ENCODE data around the gene AUH. TPM values are rescaled to one million over a fixed set of nuclear protein-coding genes. Genes with fewer than 3 reads are reported as not detected.

Gene AUH
- total RNA-seq, 1 donor from 2014 or later = 30.6 TPM

GRCh38 chr9:91301161-91301560, 60.6 kb downstream of the AUH start:
- intact Hi-C loops (cut with micrococcal nuclease) = no loop called here

DNA sequence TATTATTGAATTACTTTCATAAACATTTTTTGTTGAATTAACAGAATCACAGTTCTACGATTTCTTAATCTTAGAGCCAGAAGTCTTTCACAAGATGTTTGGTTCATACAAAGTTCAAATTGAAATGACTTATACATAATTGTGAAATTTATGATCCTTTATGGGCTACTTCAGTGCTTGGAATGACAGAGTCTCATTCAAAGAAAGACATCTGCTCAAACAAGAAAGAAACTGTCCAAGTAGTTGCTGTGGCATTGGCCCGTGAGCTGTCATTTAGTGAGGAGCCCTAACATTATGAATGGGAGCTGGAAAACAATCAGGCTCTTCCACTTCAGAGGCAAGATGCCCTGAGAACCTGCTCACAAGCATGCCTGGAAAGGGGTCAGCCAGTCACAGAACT, 63.4 kb downstream of the AUH start:
- intact Hi-C loops (cut with micrococcal nuclease) = no loop called here

- intact Hi-C loops (cut with micrococcal nuclease) = no loop called here
These were observed 64.4 kb downstream of the AUH start for GRCh38 chr9:91297306-91297705.

GRCh38 chr9:91296354-91296753, 65.4 kb downstream of the AUH start:
- intact Hi-C loops (cut with micrococcal nuclease) = no loop called here

- intact Hi-C loops (cut with micrococcal nuclease) = no loop called here
These were observed 66.4 kb downstream of the AUH start for GRCh38 chr9:91295357-91295756.

DNA sequence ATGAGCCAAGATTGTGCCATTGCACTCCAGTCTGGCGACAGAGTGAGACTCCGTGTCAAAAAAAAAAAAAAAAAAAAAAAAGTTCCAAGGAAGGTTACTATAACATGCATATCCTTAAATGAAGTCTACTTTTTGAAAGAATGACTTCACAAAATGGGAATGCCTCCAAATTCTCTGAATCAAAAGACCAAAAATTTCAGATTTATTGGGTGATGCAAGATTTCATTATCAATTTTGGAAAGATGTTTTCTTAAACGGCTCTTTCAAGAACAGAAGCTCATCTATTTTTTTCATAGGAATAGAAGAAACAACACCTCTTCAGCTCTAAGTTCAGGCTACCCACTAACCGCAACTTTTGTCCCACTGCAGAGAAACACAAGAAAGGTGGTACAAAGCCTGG, 69.9 kb downstream of the AUH start:
- intact Hi-C loops (cut with micrococcal nuclease) = no loop called here

- intact Hi-C loops (cut with micrococcal nuclease) = no loop called here
These were observed 72.5 kb downstream of the AUH start for GRCh38 chr9:91289244-91289643.

DNA sequence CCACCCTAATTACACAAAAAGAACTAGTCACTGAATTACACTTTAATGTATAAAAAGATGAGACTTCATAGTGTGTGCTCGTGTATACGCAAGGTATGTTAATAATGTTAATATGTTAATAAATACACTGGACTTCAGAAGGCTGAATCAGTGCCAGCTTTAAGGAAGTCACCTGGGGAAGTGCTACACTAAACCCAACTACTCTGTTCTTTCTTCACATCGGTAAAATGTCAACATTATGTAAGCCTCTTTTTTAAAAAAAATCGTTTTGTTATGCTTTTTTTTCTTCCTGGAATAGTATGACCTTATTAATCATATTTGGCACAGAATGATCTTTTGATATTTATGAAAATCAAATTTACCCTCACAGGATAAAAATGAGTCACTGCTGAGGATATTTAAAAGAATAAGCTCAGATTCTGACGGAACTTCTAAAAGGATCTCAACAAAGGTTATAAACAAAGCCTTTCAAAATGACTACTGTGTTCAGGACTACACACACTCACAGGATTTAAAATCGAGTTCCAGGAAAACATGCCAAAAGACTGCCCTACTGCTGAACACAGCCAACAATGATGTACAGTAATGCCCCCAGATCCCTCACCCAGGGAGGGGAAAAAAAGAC, 75.9 kb downstream of the AUH start:
- intact Hi-C loops (cut with micrococcal nuclease) = no loop called here

GRCh38 chr9:91282292-91282691, 79.4 kb downstream of the AUH start:
- intact Hi-C loops (cut with micrococcal nuclease) = no loop called here

GRCh38 chr9:91279296-91280204, 82.2 kb downstream of the AUH start:
- intact Hi-C loops (cut with micrococcal nuclease) = no loop called here

- intact Hi-C loops (cut with micrococcal nuclease) = no loop called here
These were observed 85.2 kb downstream of the AUH start for GRCh38 chr9:91276513-91276912.

DNA sequence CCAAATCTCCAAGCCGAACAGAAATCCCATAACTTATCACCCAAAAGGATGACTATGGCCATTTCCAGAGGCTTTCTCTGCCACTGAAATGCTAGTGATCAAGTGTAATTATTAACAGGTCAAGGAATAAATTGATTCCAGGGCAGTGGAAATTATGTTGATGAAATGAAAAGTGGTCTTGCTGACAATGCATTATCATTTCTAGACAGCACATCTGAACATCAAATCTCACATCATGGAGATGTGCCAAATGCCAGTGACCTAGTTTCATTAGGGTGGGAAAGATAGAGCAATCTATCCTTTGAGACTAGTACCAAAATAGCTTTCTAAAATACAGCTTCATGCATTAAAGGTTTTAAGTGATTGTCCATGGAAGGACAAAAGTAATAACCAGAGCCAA, 86.1 kb downstream of the AUH start:
- intact Hi-C loops (cut with micrococcal nuclease) = no loop called here

DNA sequence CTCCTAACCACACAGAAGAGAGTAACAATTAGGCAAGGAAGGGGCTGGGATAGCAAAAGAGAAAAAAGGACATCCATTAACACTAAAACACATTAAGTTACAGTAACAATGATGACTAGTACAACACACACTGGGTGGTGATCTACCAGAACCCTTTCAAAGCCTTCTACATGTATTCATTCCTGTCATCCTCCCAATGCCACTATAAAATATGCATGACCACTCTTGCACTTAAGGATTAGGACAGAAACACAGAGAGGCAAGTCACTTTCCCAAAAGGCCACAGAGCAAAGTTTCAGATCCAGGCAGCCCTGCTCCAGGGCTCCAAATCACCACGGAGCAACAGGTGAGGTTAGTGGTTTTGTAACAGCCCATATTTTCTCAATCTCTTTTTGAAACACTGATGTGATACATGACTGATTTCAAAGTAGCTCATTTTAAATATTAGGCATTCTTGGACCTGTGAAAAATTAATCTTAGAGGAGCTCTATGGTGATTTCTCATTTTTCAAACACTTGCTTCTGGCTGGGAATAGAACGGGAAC, 86.7 kb downstream of the AUH start:
- intact Hi-C loops (cut with micrococcal nuclease) = no loop called here

DNA sequence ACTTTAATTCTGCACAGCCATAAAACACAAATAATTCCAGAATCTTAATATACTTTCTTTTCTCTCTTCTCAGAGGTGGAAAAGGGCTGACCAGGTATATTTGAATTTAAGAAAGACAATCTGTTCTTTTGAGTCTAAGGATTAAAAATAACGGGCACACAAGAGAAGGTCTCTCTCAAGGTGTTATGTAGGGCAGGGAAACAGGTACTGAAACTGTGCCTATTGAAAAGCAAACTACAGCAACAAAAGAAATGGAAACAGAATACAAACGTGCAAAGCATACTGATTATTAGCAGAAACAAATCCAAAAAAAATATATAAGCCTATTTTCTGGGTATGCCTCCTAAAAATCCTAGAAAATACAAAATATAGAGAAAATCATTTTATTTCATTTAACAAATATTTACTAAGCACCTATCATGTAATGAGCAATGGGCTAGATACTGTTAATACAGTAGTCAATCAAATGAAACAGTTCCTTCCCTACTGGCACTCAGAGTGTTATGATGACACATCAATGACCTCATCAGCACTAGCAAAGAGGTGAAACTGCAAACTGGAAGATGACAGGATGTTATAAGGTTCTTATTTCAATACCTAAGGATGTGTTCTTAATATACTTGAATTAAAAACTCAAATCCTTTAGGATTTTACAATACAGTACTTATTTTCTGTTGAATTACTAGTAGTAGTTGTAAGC, 87.7 kb downstream of the AUH start:
- intact Hi-C loops (cut with micrococcal nuclease) = no loop called here

GRCh38 chr9:91271156-91271555, 90.6 kb downstream of the AUH start:
- intact Hi-C loops (cut with micrococcal nuclease) = no loop called here

DNA sequence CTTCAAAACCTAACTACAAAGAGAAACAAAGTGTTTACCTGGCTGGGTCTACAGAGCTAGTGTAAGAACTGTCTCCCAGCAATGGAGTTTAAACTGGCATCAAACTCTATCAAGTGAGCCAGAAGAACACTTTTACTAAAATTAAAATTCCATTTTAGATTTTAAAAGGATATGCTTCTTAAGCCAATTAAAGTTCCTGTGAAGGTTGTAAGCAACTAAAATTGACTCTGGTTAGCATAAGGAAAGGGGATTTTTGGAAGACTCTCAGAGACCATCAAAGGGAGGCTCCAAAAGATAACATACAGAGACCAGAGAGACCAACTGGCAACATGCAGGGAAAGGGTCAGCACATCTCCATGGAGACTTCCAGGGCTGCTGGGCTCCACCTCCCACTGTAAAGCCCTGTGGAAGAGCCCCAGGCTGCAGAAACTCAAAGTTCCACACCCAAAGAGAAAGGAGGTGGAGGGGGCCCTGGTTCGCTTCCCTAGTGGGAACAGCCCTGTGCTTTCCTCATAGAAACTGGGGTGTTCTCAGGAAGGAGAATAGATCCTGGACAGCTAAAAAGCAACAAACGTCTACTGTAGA, 91.7 kb downstream of the AUH start:
- intact Hi-C loops (cut with micrococcal nuclease) = no loop called here

- intact Hi-C loops (cut with micrococcal nuclease) = no loop called here
These were observed 95.3 kb downstream of the AUH start for GRCh38 chr9:91266448-91266847.

DNA sequence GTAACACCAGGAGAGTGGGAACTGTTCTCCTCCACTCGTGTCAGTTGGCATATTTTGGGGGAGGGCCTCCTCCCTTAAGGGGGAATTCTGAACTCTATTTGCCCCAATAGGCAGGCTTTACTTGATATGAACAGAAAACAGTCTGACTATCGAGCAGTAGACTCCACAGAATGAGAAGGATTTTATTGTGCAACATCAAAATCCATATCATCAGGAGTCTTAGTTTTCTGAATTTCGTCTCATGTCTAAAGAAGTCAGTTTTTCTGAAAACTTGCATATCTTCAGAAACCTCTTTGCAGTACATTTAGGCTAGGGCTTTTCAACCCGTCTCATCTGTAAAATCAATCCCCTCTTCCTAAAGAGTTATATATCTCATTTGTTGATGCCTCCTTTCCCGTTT, 96.2 kb downstream of the AUH start:
- intact Hi-C loops (cut with micrococcal nuclease) = no loop called here

- intact Hi-C loops (cut with micrococcal nuclease) = no loop called here
These were observed 100.3 kb downstream of the AUH start for GRCh38 chr9:91261417-91261816.

DNA sequence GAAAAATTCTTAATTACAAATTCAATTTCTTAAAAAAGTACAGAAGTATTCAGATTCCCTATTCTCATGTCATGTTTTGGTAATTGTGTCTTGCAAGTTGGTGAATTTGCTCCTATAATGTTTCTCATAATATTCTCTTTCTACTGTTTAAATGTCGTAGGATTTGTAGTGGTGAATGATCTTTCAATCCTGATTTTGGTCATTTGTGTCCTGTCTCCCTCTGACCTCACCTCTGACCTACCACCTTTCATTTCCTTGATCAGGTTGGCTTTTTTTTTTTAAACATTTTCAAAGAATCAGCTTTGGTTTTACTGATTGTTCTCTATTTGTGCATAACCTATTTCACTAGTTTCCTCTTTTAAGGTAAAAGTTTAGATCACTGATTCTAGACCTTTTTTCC, 102.6 kb downstream of the AUH start:
- intact Hi-C loops (cut with micrococcal nuclease) = no loop called here

- intact Hi-C loops (cut with micrococcal nuclease) = no loop called here
These were observed 103.3 kb downstream of the AUH start for GRCh38 chr9:91258451-91258850.

GRCh38 chr9:91256235-91256634, 105.5 kb downstream of the AUH start:
- intact Hi-C loops (cut with micrococcal nuclease) = no loop called here

Data from T-helper 2 cell treated with Interferon-gamma antibody and Interleukin-4, amounts not matched to agents 100 ng/mL and 5 ng/mL, for 36 hours (primary cell).